Measurements from ENCODE around the gene ADCY2.
A peak's percentile ranks its signal among the peaks of the same experiment; 100 is the strongest.

ADCY2 gene

DNA sequence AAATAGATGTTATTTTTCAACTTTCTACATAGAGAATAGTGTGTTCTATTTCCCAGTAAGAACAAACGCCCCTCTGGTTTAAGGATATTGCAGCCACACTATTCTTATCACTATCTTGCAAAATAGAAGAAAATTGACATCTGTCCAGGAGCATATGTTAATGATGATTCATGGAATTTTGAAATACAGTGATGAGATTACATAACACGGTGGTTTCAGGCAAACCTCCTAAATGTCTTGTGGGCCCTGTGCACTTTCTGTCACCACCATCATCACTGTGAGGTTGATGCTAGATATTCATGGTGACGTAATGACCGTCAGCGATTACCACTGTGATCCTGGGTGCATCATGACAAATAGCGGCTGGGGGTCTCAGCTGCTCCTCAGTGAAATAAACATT lies 406.9 kb downstream of the ADCY2 start:
- DNase-seq, result no peak

DNA sequence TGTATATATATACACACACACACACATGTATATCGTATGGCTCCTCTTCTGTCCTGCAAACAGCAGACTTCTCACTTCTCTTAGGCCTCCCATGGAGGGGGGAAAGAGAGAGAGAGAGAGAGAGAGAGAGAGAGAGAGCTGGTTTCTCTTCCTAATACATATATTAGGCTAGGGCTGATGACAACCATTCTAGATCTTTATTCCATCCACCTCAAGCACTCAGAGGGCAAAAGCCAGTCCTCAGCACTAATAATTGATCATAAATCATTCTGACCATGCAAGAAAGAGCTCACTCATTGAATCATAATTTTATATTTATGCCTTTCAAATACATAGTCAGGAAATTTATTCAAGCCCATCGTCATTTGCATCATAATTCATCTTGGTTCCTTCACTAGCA lies 408.0 kb downstream of the ADCY2 start:
- DNase-seq, result no peak

DNA sequence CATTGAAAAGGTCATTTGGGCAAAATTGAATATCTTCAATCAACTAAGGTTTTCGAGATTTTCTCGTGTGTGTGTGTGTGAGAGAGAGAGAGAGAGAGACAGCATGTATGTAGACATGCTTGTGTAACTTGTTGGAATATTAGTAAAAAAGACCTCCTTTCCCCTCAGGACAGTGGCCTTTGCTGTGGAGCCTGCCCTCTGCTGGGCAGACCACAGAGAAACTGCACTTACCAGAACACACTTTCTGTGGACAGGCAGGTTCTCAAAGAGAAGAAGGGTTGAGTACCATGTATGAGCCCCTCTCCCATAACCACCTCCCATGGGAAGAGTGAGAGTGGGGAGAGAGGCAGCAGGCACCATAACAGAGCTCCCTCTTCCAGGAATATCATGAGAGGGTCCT lies 409.4 kb downstream of the ADCY2 start:
- peak; percentile 67 for DNase-seq

DNA sequence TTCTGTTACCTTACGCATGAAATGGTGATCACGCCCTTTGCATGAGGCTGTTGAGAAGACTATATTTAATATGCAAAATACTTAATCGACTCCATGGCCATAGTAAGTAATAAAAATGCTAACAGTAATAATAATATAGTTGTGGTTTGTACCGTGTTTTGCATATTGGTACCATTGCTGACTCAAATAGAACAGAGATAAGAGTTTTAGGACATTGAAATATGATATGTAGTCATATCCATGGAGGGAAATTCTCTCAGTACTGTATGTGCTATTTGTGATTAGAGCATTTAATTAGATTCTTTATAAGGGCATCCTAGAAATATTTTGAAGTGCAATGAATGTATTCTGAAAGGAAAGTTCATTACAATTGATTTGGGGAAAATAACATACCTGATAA lies 413.1 kb downstream of the ADCY2 start:
- no peak for DNase-seq

DNA sequence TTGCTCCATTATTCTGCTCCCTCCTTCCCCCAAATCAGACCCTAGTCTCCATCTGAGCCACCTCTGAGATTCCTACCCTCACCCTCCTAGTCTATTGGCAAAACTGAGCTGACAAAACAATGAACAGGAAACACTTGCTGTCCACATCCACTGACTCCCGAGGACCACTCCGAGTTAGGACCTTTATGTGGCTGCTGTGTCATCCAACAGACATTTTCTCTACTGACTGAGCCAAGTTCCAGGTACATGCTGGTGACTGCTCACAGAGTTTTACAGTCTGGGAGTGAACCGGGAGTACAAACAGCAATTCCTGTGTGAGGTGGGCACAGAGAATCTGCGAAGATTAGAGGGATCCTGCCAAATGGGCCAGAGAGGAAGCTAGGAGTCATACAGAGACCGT lies 415.8 kb downstream of the ADCY2 start:
- DNase-seq, result peak; percentile 47

DNA sequence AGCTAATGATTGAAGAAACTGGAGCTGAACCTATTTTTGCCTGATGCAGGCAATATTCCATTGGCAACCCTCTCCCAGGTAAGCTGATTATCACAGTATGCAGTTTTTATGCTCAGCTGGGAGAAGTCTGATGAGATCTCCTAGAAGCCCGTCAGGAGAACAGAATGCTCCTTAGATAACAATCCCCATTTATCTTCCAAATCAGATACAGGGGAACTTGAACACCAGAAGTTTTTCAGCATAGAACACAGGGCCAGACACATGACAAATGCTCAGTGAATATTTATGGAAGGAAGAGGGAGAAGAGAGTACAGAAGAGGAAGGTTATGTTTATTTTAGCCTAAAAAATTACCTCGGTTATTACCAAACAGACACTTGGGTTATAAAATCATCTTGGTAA lies 417.1 kb downstream of the ADCY2 start:
- DNase-seq, result peak; percentile 1

DNA sequence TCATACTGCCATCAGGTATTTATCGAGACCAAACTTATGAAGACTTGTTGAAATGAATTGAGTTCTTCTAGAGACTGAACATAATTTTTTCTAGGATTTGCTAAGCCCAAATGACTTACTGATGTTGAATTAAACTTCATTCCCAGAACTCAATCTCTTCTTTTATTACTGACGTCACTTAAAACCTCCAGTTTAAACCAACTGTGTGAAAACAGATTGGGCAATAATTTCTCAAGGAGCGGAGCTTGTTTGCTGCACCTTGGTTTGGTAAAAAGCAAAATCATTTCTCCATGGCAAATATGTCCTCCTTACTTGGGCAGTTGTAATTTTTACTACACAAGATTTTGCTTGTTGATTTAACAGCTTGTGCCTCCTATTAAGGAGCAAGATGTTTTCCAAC lies 417.6 kb downstream of the ADCY2 start:
- no peak for DNase-seq

DNA sequence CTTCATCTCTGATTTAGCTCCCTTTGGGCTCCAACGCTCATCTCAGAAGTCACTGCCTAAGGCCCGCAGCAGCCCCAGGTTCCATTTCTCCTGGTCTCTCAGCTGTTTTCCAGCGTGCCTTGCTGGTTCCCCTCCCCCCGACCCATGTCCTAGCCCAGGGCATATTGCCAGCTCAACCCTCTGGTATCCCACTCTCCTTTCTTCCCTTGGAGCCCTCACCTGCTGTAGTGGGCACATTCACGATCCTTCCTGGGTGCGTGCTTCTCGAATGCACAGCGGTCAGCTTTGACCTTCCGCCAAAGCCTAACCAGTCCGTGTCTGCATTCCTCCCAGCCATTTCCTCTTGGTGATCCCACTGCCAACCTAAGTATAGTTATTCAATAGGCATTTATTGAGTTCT lies 418.9 kb downstream of the ADCY2 start:
- no peak for DNase-seq

DNA sequence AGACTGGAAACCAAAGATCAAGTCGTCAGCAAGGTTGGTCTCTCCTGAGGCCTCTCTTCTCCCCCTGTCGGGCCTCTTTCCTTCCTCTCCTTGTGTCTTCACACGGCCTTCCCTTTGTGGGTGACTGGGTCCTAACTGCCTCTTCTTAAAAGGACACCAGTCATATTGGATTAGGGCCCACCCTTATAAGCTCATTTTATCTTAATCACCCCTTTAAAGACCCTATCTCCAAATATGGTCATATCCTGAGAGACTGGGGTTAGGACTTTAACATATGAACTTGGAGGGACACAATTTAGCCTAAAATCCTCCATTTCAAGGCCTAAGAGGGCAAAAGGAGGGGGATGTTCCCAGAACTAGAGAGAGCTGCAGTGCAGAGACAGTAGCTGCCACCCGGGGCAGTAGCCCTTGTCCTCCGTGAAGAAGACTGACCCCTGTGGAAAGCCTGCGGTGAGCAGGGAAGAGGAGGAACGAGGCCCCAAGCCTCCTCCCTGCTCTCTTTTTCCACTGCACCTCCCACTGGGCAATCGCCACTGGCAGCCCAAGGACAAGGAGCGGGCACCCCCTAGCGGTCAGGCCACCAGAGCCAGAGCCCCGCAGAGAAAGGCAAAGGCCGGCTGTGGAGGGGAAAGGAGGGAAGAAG lies 420.1 kb downstream of the ADCY2 start:
- peak; percentile 97 for DNase-seq

DNA sequence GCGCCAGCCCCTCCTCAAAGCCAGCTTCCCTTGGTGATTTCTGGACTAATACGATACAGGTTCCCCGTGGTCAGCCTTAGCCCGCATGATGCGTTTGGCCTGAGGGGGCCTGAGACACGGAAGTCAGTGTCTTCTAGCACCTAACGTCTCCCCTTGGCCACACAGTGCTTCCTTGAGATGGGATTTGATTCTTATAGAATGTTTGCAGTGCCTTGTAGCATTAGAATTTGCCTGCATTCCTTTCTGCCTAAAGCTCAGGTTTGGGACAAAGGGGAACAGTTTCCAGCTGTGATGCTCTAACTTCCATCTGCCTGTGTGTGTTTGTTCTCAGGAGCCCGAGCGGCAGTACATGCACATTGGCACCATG lies 420.6 kb downstream of the ADCY2 start:
- no peak for DNase-seq

DNA sequence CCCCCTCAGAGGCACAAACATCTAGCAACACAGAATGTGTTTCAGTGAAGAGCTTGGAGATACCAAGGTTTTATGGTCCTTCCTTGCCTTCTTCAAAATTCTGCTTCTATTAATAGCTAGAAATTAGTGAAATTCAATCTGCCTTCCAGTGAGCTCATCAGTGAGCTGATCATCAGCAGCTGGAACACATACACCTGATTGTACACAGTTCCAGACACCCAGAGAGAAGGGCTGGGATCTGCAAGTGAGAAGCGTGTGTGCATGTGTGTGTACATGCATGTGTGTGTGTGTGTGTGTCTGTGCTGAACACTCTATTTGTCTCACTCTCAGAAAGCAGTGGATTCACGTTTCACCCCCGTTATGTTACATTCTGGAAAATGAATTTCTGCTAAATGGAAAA lies 426.5 kb downstream of the ADCY2 start:
- no peak for DNase-seq

DNA sequence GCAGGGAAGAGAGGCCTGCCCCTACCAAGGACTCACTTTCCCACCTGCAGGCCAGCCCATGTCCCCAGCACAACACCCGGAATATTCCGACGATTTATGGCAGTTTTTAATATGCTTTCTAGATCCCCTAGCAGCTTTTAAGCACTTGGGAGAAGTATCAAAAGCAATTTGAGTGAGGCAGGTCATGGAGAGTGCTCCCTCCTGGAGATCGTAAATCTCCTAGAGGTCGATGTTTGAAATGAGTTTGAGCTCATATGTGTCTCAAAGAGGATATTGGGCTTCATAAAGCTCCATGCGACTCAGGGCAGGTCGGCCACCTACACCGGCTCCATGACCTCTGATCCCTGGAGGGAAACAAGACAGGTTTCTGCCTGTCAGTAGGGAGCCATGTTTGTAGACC lies 427.7 kb downstream of the ADCY2 start:
- DNase-seq, result no peak

DNA sequence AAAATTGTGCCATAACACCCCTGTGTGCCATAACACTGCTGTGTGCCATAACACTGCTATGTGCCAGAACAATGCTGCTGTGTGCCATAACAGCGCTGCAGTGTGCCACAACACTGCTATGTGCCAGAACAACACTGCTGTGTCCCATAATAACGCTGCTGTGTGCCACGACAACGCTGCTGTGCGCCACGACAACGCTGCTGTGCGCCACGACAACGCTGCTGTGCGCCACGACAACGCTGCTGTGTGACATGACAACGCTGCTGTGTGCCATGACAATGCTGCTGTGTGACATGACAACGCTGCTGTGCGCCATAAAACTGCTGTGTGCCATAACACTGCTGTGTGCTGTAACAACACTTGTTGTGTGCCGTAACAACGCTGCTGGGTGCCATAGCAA lies 429.1 kb downstream of the ADCY2 start:
- DNase-seq, result no peak

DNA sequence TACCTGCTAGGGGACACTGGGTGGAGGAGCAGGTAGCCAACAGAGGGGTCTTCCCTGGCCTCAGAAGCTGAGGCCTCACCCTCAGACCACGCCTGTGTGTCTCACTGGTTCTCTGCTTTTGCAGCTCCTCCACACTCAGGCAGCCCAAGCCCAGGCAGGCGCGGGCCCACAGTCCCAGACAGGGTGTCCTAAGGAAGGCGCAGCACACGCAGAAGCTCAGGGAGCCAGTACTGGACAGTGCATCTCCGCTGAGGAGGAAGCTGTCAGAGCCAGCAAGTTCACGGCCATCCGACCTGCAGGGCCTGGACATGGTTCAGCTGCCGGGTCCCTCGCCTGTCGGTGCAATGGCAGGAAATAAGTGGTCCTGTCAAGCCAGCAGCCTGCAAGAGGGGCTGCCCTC lies 429.7 kb downstream of the ADCY2 start:
- DNase-seq, result no peak

DNA sequence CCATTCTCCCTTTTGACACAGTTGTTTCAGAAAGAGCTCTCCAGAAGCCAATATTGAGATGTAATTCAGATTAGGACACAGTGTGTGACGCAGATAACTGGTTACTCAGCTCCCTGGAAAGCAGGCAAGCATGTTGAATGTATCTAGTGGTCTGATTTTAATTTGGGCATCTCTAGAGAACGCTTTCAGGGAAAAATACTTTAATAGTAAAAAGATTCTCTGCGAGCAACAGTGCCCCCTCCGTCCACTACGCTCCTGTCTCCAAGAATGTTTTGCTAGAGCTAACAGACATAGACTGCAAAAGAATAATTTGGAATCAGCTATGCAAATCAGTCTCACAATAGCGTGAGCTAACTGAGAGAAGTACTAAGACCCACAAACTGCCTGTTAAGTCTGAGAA lies 431.7 kb downstream of the ADCY2 start:
- no peak for DNase-seq

DNA sequence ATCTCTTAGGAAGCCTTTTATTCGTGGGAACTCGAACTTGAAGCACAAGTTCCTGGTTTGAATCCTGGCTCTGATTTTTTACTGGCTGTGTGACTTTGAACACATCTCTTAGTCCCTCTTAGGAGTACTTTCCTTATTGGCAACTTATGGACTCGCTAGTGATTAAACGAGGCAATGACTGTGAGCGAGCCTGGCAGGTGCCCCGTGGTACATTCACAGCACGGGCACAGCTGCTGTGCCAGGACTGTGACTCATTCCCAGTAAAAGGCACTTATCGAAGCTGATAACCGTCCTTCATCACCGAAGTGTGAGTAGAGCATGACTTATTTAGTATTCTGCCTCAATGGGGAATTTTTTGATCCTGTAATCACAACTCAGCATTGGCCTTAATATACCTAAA lies 432.3 kb downstream of the ADCY2 start:
- no peak for DNase-seq

DNA sequence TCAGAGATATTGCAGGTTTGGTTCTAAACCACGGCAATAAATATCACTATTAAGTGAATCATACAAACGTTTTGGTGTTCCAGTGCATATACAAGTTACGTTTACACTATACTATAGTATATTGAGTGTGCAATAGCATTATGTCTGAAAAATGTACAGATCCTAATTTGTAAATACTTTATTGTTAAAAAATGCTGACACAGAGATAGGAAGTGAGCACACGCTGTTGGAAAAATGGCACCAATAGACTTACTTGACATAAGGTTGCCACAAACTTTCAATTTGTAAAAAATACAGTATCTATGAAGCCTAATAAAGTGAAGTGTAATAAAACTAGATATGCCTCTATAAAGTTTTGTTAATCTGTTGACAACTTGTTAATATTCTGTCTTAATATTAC lies 439.0 kb downstream of the ADCY2 start:
- DNase-seq, result no peak

DNA sequence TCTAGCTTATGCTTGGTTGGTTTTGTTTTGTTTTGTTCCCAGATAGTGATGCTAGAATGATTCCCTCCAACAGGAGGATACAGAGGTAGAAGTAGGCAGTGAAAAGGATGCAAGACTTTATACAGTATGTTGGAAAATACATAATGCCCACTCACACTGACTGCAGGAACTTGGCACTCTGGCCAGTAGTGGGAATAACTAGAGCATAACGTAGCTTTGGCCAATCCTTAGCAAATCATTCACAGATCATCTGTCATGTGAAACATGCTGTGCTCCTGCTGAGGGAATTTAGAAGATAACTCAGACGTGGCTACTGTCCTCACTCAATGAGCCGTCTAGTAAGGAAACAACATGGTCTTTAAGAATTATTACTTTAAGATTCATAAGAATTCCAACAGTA lies 441.5 kb downstream of the ADCY2 start:
- peak; percentile 16 for DNase-seq

DNA sequence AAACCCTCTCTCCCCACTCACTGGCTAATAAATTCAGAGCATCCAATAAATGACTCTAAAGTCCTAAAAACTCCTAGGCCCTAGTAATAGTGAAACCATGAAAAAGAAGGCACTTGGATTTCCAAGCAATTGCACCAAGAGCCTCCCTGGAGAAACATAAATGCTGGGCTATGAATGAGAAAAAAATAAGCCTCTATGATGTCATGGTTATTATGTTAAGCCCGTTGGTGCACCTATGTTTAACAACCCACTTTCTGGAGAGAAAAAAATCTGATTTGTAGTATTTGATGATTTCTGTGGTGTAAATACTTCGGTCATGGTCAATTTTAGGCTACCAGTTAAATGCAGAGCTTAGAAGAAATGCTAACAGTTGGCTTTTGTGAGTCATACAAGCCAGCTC lies 446.6 kb downstream of the ADCY2 start:
- no peak for DNase-seq

DNA sequence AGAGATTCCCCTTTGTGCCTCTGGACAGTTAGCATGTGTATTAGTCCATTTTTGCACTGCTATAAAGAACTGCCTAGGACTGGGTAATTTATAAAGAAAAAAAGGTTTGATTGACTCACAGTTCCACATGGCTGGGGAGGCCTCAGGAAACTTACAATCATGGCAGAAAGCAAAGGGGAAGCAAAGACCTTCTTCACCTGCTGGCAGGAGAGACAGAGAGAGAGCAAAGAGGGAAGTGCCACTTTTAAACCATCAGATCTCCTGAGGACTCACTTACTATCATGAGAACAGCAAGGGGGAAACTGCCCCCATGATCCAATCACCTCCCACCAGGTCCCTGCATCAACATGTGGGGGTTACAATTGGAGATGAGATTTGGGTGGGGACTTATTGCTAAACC lies 449.0 kb downstream of the ADCY2 start:
- DNase-seq, result no peak

DNA sequence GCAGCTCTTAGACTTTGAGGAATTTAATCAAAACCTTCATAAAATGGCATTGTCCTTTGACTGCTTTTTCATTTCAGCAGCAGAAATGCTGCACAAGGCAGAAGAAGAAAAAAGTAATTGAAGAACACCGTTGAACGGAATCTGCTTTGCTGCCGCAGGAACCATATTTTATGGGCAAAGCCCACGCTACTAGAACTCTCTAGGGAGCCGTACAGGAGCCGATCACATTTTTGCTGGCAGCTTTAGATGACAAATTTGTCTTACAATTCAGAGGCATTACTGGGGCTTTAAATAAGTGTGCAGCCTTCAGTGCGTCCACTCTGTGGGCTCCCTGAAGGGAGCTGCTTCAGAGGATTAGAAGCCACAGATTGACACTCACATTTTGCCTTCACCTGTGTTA lies 449.6 kb downstream of the ADCY2 start:
- DNase-seq, result no peak

DNA sequence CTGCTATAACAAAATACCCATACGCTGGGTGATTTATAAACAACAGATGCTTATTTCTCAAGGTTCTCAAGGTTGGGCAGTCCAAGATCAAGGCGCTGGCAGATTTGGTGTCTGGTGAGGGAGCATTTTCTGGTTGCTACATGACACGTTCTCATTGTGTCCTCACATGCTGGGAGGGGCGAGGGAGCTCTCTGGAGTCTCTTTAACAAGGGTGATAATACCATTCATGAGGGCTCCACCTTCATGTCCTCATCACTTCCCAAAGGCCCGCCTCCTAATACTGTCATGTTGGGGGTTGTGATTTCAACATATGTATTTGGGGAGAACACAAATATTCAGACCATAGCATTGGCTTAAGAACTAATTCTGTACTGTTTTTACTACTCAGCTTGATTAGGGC lies 450.4 kb downstream of the ADCY2 start:
- DNase-seq, result no peak

DNA sequence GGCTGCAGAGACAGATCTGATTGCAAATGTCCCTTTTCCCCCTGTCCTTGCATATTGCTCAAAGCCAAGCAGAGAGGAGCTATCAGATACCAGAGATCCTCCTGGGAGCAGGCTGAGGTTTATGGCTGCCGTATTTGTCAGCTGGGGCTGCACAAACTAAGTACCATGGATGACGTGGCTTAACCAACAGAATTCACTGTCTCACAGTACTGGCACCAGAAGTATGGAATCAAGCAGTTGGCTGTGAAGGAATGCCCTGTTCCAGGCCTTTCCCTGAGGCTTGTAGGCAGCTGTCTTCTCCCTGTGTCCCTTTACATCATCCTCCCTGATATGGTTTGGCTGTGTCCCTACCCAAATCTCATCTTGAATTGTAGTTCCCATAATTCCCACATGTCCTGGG lies 452.4 kb downstream of the ADCY2 start:
- DNase-seq, result no peak

DNA sequence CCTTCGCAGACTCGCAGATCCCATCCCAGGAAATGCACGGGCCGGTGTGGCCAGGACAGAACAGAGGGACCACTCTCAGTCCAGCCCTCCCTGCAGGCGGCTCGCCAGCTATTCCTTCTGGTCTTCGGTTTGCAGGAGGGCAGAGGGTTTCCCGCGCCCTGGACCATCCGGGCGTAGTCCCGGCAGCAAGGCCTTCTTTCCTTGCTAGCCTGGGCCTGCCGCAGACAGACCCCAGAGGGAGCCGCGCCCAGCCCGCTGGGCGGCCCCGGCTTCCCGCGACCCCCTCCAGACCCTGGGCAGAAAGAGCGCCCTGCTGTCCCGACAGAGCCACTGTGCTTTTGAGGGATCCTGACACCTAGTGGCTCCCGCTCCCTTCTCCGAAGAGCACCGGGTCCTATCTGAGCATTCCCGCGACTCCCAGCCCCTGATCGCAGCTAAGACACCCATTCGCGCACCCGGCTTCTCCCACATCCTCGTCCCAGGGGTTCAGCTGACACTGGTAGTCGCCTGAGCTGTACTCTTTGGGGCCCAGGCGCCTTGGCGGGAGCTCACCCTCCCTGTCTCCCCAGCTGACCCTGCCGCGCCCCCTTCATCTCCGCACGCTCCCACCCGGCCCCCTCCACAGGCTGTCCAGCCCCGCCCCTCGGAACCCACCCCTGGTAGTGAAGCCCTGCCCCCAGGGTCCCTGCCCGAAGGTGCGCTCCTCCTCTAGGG lies 453.9 kb downstream of the ADCY2 start:
- peak; percentile 83 for DNase-seq

All from islet precursor cell (in vitro differentiated cells).